Mesendoderm (in vitro differentiated cells): ENCODE measurements around the gene CEACAM21.
"Not testable (repeated sequence)": the region's sequence is repeated elsewhere in the genome, so short reads cannot be mapped to it uniquely, and the experiment has no call there.

ENCODE experiments used
- DNase-seq: peaks from one replicate; pipeline ENCODE4 v3.0.0; 2013
- H2AK5ac ChIP-seq: 2 replicates; pipeline ENCODE4 v1.6.1; 2013; ENCODE audit warnings: low read length, inconsistent platforms
- H2BK120ac ChIP-seq: 2 replicates; pipeline ENCODE4 v1.6.1; 2013; ENCODE audit warnings: low read depth, mild to moderate bottlenecking, low read length, moderate library complexity, mixed read lengths
- H2BK15ac ChIP-seq: replicated peaks from 2 replicates; pipeline ENCODE4 v1.6.1; 2013; ENCODE audit warnings: low read depth, mild to moderate bottlenecking, moderate library complexity
- H2BK5ac ChIP-seq: 2 replicates; pipeline ENCODE4 v1.6.1; 2013; ENCODE audit warnings: low read length, inconsistent platforms
- H3K18ac ChIP-seq: 2 replicates; pipeline ENCODE4 v1.6.1; 2013; ENCODE audit warnings: mild to moderate bottlenecking, low read length, mixed read lengths
- H3K23ac ChIP-seq: one replicate; pipeline ENCODE4 v1.6.1; 2013; ENCODE audit warnings: low read length
- H3K27ac ChIP-seq: 2 replicates; pipeline ENCODE4 v1.5.1; 2013; ENCODE audit warnings: low read depth, mild to moderate bottlenecking, inconsistent platforms, low read length, moderate library complexity
- H3K27me3 ChIP-seq: 2 replicates; pipeline ENCODE4 v1.6.1; 2013; ENCODE audit warnings: low read length, control low read depth, mild to moderate bottlenecking, inconsistent platforms; ENCODE audit not compliant: insufficient read depth, poor library complexity
- H3K36me3 ChIP-seq: 2 replicates; pipeline ENCODE4 v1.6.1; 2013; ENCODE audit warnings: low read length, inconsistent platforms; ENCODE audit not compliant: control insufficient read depth, insufficient read depth
- H3K4ac ChIP-seq: one replicate; pipeline ENCODE4 v1.6.1; 2013; ENCODE audit warnings: low read depth, mild to moderate bottlenecking, low read length, moderate library complexity
- H3K4me1 ChIP-seq: 2 replicates; pipeline ENCODE4 v1.6.1; 2013; ENCODE audit warnings: low read depth, low read length, inconsistent platforms; ENCODE audit not compliant: control insufficient read depth
- H3K4me2 ChIP-seq: 2 replicates; pipeline ENCODE4 v1.6.1; 2013; ENCODE audit warnings: low read length
- H3K4me3 ChIP-seq: 2 replicates; pipeline ENCODE4 v1.5.1; 2013; ENCODE audit warnings: mild to moderate bottlenecking, low read length
- H3K56ac ChIP-seq: one replicate; pipeline ENCODE4 v1.6.1; 2013; ENCODE audit warnings: low read length
- H3K79me1 ChIP-seq: 2 replicates; pipeline ENCODE4 v1.6.1; 2013; ENCODE audit warnings: low read length, inconsistent platforms
- H3K79me2 ChIP-seq: 2 replicates; pipeline ENCODE4 v1.6.1; 2013; ENCODE audit warnings: mild to moderate bottlenecking, low read length; ENCODE audit not compliant: control insufficient read depth, insufficient read depth
- H3K9ac ChIP-seq: 2 replicates; pipeline ENCODE4 v1.6.1; 2013; ENCODE audit warnings: low read length, inconsistent platforms
- H4K5ac ChIP-seq: one replicate; pipeline ENCODE4 v1.6.1; 2013; ENCODE audit warnings: low read length
- H4K8ac ChIP-seq: one replicate; pipeline ENCODE4 v1.6.1; 2013; ENCODE audit warnings: low read depth, mild to moderate bottlenecking, control low read depth, low read length, moderate library complexity
- WGBS: extraction: QIAGEN DNeasy Blood & Tissue Kit; methylation state at CpG from one replicate; pipeline ENCODE4 v1.1.7; 2013; ENCODE audit warnings: low lambda C conversion rate, missing lambda C conversion rate; ENCODE audit not compliant: insufficient coverage; ENCODE audit errors: extremely low coverage; 5-methylcytosine and 5-hydroxymethylcytosine counted together

The CEACAM21 gene

DNA sequence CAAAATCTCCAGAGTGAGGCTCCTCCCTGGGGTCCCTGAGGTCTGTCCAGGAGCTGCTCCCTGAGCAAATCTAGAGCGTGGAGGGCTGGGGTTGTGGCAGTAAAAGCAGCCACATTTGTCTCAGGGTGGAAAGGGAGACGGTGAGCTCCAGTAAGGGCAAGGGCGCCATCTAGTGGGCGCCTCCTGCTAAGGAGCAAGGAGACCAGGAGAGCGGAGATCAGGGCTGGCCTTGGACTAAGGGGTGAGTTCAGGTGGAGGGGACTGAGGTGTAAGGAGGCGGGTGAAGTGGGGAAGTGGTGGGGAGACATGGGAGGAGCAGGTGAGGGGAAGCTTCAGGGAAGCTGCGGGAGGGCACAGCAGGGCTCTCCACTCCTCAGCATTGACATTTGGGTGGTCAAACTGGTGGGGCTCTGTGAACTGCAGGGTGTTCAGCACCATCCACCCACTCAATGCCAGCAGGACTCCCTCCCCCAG lies 5.3 kb upstream of the CEACAM21 start:
- H2BK120ac ChIP-seq: no peak overlapping the region

DNA sequence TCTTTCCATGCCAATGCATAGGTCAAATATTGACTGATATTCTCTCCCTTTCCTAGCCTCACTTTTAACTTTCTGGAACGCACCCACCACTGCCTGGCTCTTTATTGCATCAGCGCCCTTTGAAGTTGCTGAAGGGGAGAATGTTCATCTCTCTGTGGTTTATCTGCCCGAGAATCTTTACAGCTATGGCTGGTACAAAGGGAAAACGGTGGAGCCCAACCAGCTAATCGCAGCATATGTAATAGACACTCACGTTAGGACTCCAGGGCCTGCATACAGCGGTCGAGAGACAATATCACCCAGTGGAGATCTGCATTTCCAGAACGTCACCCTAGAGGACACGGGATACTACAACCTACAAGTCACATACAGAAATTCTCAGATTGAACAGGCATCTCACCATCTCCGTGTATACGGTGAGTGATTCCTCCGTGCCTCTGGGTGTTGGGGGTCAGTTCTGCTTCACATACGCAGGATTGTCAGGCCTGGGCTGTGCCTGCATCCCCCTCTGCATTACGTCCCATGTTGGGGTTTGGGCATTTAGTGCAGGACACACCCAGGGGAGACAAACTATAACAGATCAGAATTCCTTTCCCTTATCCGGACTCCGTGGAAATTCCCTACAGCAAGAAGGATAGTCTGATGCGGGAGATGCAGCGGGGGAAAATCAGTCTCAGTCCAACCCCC lies 1.3 kb downstream of the CEACAM21 start:
- Histone ChIP-seq H3K23ac (no peak overlapping the region), H3K36me3 (no peaks in the 10 kb centered on the region), H3K4me2 (no peak overlapping the region), H3K9ac (no peak overlapping the region), H3K79me2 (no peaks in the 10 kb centered on the region), H3K56ac (no peak overlapping the region), H3K4me1 (no peaks in the 10 kb centered on the region), H2BK120ac (no peak overlapping the region), H3K27me3 (no peaks in the 10 kb centered on the region), H3K79me1 (no peaks in the 10 kb centered on the region), H2AK5ac (no peak overlapping the region), H3K18ac (no peak overlapping the region), H3K27ac (no peak overlapping the region), H2BK5ac (no peak overlapping the region), H3K4me3 (no peak overlapping the region), H3K4ac (no peak overlapping the region), H4K5ac (no peak overlapping the region), H2BK15ac (no peak overlapping the region), H4K8ac (no peak overlapping the region)
- no CpG with 5 or more reads among the region's 19 CpGs for WGBS
- no peak for DNase-seq

More for the DNA sequence above, 5.3 kb upstream of the CEACAM21 start:
- Histone ChIP-seq H4K8ac (no peak overlapping the region), H3K4ac (no peak overlapping the region), H2AK5ac (no peak overlapping the region), H2BK5ac (no peak overlapping the region), H3K27me3 (peaks cover 3% of the 10 kb centered on the region), H3K4me2 (no peak overlapping the region), H3K9ac (no peak overlapping the region), H3K79me2 (no peaks in the 10 kb centered on the region), H3K27ac (no peak overlapping the region), H3K18ac (no peak overlapping the region), H3K36me3 (no peaks in the 10 kb centered on the region), H4K5ac (no peak overlapping the region), H3K79me1 (no peaks in the 10 kb centered on the region), H3K4me1 (no peaks in the 10 kb centered on the region), H3K56ac (no peak overlapping the region), H3K4me3 (no peak overlapping the region), H2BK15ac (no peak overlapping the region), H3K23ac (no peak overlapping the region)
- peak; percentile 85 for DNase-seq
- WGBS: no CpG with 5 or more reads among the region's 7 CpGs

DNA sequence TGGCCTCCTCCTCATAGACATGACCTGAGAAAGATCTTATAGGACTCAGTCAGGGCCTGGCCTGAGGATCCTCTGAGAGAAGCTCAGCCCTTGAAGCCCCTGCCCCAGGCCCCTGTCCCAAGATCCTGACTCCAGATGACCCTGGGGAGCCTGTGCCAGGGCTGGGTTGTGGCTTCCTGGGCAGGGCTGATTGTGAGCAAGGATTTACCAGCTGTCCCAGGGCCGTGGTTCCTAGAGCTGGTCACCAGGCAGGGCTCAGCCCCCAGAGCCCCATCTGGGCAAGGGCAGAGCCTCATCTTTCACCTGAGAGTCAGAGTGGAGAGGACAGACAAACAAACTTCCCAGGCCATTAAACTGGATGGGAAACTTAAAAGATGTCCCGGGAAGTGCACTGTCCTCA lies 1.9 kb downstream of the CEACAM21 start:
- Histone ChIP-seq H3K27ac (no peak overlapping the region), H3K4me3 (no peak overlapping the region), H4K8ac (no peak overlapping the region), H3K4me1 (no peaks in the 10 kb centered on the region), H3K27me3 (no peaks in the 10 kb centered on the region), H3K79me2 (no peaks in the 10 kb centered on the region), H3K36me3 (no peaks in the 10 kb centered on the region), H2BK120ac (no peak overlapping the region), H3K9ac (no peak overlapping the region), H3K18ac (no peak overlapping the region), H2BK5ac (no peak overlapping the region), H2AK5ac (no peak overlapping the region), H2BK15ac (no peak overlapping the region), H3K4me2 (no peak overlapping the region), H3K79me1 (no peaks in the 10 kb centered on the region), H4K5ac (no peak overlapping the region), H3K4ac (no peak overlapping the region), H3K23ac (no peak overlapping the region), H3K56ac (no peak overlapping the region)
- no CpG with 5 or more reads among the region's 2 CpGs for WGBS
- no peak for DNase-seq

DNA sequence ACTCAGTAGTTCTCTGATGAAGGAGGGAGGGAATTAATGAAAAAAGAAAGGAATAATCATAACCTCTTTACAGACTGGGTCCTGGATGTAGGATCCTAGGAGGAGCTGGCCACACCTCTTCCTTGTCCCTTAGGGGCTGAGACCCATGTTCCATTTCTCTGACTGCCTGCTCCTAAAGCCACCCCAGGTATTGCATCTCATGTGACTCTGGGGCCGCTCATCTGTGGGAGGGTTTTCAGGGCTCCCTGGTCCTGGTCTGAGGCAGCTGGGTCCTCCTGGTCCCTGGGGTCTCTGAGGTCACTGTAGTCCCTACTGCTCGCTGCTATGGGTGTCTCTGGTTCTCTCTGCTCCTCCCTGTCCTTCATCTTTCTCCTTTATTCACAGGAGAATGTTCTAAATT lies 2.9 kb downstream of the CEACAM21 start:
- H3K4me2 ChIP-seq: no peak overlapping the region
- H4K5ac ChIP-seq: no peak overlapping the region
- no peaks in the 10 kb centered on the region for H3K79me2 ChIP-seq
- H3K56ac ChIP-seq: no peak overlapping the region
- no peak overlapping the region for H3K9ac ChIP-seq
- H3K36me3 ChIP-seq: no peaks in the 10 kb centered on the region
- no peak overlapping the region for H3K4me3 ChIP-seq
- WGBS: no CpG with 5 or more reads among the region's 2 CpGs
- H3K27ac ChIP-seq: no peak overlapping the region
- H2BK120ac ChIP-seq: no peak overlapping the region
- no peak for DNase-seq
- H3K4ac ChIP-seq: no peak overlapping the region
- no peaks in the 10 kb centered on the region for H3K79me1 ChIP-seq
- no peak overlapping the region for H2AK5ac ChIP-seq
- no peak overlapping the region for H2BK15ac ChIP-seq
- H3K18ac ChIP-seq: no peak overlapping the region
- H2BK5ac ChIP-seq: no peak overlapping the region
- H3K23ac ChIP-seq: no peak overlapping the region
- no peaks in the 10 kb centered on the region for H3K4me1 ChIP-seq
- no peaks in the 10 kb centered on the region for H3K27me3 ChIP-seq
- no peak overlapping the region for H4K8ac ChIP-seq

DNA sequence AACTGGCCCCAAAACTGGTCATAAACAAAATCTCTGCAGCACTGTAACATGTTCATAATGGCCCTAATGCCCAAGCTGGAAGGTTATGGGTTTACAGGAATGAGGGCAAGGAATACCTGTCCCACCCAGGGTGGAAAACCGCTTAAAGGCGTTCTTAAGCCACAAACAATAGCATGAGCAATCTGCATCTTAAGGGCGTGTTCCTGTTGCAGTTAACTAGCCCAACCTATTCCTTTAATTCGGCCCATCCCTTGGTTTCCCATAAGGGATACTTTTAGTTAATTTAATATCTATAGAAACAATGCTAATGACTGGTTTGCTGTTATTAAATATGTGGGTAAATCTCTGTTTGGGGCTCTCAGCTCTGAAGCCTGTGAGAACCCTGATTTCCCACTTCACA lies 5.1 kb downstream of the CEACAM21 start:
- not testable (repeated sequence) for H3K4me1 ChIP-seq, H2BK120ac ChIP-seq
- DNase-seq: peak; percentile 7

More for the DNA sequence above, 5.1 kb downstream of the CEACAM21 start:
- not testable (repeated sequence) for H3K4me3 ChIP-seq, H2BK15ac ChIP-seq, H3K18ac ChIP-seq, H4K5ac ChIP-seq, H3K79me2 ChIP-seq, H2BK5ac ChIP-seq, H3K9ac ChIP-seq, H3K27me3 ChIP-seq, H3K56ac ChIP-seq, H3K36me3 ChIP-seq, H3K79me1 ChIP-seq, H4K8ac ChIP-seq, H3K4ac ChIP-seq, H2AK5ac ChIP-seq, H3K4me2 ChIP-seq, H3K27ac ChIP-seq, H3K23ac ChIP-seq
- no CpG with 5 or more reads among the region's 4 CpGs for WGBS
